Activated T-cell treated with anti-CD3 and anti-CD28 coated beads, Interleukin-2, amount 50 U/mL, for 24 hours (primary cell): ENCODE results near the gene LHX4.

Experiments used
- DNase-seq: peaks from one replicate; pipeline ENCODE4 v3.0.0-alpha.2; 2020
- H3K27ac Mint-ChIP-seq: 2 replicates; pipeline ENCODE4 v1.8.0; 2020; ENCODE audit warnings: mild to moderate bottlenecking, mixed read lengths
- H3K27me3 Mint-ChIP-seq: 2 replicates; pipeline ENCODE4 v1.8.0; 2020; ENCODE audit warnings: mixed read lengths
- H3K36me3 Mint-ChIP-seq: 2 replicates; pipeline ENCODE4 v1.8.0; 2020; ENCODE audit warnings: low read depth, mixed read lengths
- H3K4me1 Mint-ChIP-seq: 2 replicates; pipeline ENCODE4 v1.8.0; 2020; ENCODE audit warnings: low read depth, mixed read lengths
- H3K4me3 Mint-ChIP-seq: 2 replicates; pipeline ENCODE4 v1.8.0; 2020; ENCODE audit warnings: mild to moderate bottlenecking, moderate library complexity, mixed read lengths
- H3K9me3 Mint-ChIP-seq: 2 replicates; pipeline ENCODE4 v1.8.0; 2020; ENCODE audit warnings: mixed read lengths

Gene LHX4

DNA sequence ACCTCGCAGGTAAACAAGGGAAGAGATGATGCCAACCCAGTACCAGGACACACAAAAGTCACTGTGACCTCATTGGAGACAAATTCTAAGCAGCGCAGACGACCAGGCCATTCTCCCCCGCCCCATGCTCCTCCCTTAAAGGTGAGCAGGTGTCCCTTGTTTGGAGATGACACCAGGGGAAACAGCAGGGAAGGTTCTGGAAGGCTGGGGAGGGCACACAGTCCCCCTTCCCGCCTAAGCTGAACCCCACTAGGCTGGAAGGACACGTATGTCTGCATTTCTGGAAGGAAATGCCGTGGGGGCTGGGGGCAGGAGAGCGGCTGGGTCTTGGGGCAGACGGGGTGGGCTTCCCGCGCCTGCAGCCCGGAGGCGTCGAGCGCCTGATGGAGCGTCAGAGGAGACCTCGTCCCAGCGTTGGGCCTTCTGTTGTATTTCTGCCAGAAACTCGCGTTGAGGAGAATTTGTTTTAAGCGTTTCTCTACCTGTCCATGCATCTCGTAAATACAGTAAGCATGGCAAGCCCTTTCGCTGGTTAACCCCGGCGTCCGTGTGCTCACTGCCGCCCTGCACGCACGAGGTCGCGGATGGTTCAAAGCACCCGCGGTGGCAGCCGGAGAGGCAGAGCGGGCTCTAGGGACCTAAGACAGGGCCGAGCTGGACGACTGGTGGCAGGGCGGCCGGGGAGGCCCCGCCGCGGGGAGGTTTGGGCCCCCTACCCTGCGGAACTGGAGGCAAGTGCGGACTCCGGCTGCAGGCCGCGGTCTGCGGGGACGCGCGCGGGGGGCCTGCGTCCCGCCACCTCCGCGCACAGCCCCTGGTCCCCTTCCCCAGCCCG is 1.2 kb upstream of the LHX4 start:
- H3K27me3 Mint-ChIP-seq = peaks cover 82% of the 10 kb centered on the region
- peak overlapping the region; percentile 65 for H3K4me3 Mint-ChIP-seq
- peak; percentile 48 for DNase-seq
- H3K9me3 Mint-ChIP-seq = no peaks in the 10 kb centered on the region
- H3K27ac Mint-ChIP-seq = peak overlapping the region; percentile 33
- peaks cover 24% of the 10 kb centered on the region for H3K4me1 Mint-ChIP-seq
- H3K36me3 Mint-ChIP-seq = no peaks in the 10 kb centered on the region

DNA sequence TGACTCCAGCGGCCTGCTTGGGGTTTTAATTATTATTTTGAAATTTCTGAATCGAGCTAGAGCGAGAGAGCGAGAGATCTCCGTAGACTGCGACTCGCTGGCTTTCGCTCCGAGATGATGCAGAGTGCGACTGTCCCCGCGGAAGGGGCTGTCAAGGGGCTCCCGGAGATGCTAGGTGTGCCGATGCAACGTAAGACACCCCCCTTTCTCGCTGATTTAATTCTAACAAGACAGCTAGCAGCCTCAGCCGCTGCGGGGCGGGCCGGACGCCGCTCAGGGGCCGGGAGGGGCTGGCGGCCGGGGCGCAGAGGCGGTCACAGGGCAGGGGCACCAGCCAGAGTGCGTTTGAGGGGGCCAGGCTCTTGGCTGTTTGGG is 339 bp downstream of the LHX4 start:
- DNase-seq = peak; percentile 56
- no peaks in the 10 kb centered on the region for H3K9me3 Mint-ChIP-seq
- H3K27ac Mint-ChIP-seq = no peak overlapping the region
- H3K4me1 Mint-ChIP-seq = peaks cover 38% of the 10 kb centered on the region
- peak overlapping the region; percentile 73 for H3K4me3 Mint-ChIP-seq
- no peaks in the 10 kb centered on the region for H3K36me3 Mint-ChIP-seq
- H3K27me3 Mint-ChIP-seq = peaks cover 85% of the 10 kb centered on the region

- peaks cover 85% of the 10 kb centered on the region for H3K27me3 Mint-ChIP-seq
- peak; percentile 52 for DNase-seq
Observed at GRCh38 chr1:180230791-180231505, 884 bp downstream of the LHX4 start.

DNA sequence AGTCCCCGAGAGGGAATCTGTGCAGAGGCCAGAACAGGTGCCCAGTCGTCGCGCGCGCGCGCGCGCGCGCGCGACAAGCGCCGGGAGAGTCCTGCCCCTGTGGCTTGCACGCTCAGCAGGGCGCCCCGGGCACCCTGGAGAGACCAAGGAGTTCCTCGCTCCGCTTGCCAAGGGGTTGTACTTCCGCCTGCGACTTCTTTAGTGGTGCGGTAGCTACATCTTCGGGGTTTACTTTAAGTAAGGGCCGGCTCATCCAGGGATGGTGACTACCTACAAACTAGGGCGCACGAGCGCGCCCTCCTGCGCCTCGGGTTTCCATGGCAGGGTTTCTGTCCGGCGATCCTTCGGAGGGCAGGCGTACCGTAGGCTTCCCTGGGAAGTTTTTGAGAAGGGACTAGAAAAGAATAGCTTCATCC is 1.4 kb downstream of the LHX4 start:
- peaks cover 46% of the 10 kb centered on the region for H3K4me1 Mint-ChIP-seq
- no peaks in the 10 kb centered on the region for H3K9me3 Mint-ChIP-seq
- DNase-seq = peak; percentile 48
- peaks cover 87% of the 10 kb centered on the region for H3K27me3 Mint-ChIP-seq
- peak overlapping the region; percentile 73 for H3K4me3 Mint-ChIP-seq
- H3K27ac Mint-ChIP-seq = no peak overlapping the region
- H3K36me3 Mint-ChIP-seq = no peaks in the 10 kb centered on the region

More at GRCh38 chr1:180230791-180231505, 884 bp downstream of the LHX4 start:
- Mint-ChIP-seq H3K4me1 (peaks cover 43% of the 10 kb centered on the region), H3K36me3 (no peaks in the 10 kb centered on the region), H3K4me3 (peak overlapping the region; percentile 73), H3K9me3 (no peaks in the 10 kb centered on the region), H3K27ac (no peak overlapping the region)

DNA sequence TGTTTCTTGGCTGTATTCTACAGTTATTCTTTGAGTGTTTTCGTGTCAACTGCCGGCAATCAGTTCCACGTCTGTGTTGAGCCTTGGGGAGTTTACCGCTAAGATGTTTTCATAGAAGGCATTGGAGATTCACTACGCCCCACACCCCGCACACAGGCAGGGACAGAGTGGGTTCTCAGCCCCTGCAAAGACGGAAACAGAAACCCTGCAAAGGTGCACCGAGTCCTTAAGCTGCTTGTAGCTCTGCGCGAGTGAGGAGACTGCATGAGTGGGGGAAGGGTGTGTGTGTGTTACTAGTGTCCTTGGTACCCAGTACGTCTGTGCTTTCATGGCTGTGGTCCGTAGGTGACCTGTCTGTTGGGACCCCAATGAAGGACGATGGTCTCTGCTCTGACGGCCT is 1.9 kb downstream of the LHX4 start:
- Mint-ChIP-seq H3K9me3 (no peaks in the 10 kb centered on the region), H3K36me3 (no peaks in the 10 kb centered on the region), H3K27me3 (peaks cover 87% of the 10 kb centered on the region), H3K4me1 (peaks cover 48% of the 10 kb centered on the region), H3K4me3 (peak overlapping the region; percentile 73), H3K27ac (no peak overlapping the region)
- DNase-seq = peak; percentile 43

- peaks cover 48% of the 10 kb centered on the region for H3K4me1 Mint-ChIP-seq
- no peak overlapping the region for H3K4me3 Mint-ChIP-seq
- H3K27me3 Mint-ChIP-seq = peaks cover 90% of the 10 kb centered on the region
- no peak for DNase-seq
- no peaks in the 10 kb centered on the region for H3K9me3 Mint-ChIP-seq
- H3K36me3 Mint-ChIP-seq = no peaks in the 10 kb centered on the region
- no peak overlapping the region for H3K27ac Mint-ChIP-seq
Observed at GRCh38 chr1:180232521-180233043, 2.5 kb downstream of the LHX4 start.

DNA sequence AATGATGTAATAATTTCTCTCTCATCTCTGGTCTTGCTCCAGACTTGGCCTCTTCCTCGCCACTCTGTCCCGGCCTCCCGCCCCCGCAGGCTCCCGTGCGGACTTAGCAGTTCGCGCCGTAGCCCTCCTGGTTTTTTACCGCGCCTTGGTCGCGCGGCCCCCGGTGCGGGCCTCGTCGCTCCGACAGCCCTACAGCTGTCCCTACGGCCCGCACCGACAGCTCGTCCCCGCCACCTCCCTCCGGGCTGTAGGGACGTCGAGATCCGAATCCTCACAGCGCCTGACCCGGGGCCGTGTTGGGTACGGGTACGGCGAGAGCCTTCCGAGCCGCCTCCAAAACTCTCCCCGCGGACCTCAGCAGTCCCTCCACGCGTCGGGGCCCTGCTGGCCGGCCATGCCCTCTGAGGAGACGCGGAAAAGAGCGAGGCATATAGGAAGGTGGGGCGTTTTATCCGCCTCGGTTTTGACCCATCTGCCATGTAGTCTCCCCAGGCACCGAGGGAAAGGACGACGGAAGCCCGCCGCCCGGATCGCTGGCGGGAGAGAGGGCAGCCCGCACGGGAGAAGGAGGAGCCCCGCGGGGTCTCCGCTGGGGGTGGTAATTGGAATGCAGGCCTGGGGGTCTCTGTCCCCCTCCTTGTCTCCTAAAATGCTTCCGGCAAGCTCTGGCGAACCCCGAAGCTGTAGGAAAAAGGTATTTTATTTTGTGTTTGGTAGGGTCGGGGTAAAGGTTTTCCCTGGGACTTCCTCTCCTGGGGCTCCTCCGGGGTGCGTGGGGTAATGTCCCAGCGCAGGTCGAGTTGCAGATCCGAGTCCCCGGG is 3.3 kb downstream of the LHX4 start:
- no peaks in the 10 kb centered on the region for H3K9me3 Mint-ChIP-seq
- no peak overlapping the region for H3K4me3 Mint-ChIP-seq
- peak overlapping the region; percentile 14 for H3K27ac Mint-ChIP-seq
- peaks cover 50% of the 10 kb centered on the region for H3K4me1 Mint-ChIP-seq
- H3K27me3 Mint-ChIP-seq = peaks cover 90% of the 10 kb centered on the region
- no peaks in the 10 kb centered on the region for H3K36me3 Mint-ChIP-seq
- no peak for DNase-seq

GRCh38 chr1:180234369-180235076 is 4.5 kb downstream of the LHX4 start:
- Mint-ChIP-seq H3K9me3 (no peaks in the 10 kb centered on the region), H3K36me3 (no peaks in the 10 kb centered on the region), H3K27me3 (peaks cover 93% of the 10 kb centered on the region), H3K4me3 (peak overlapping the region; percentile 50), H3K4me1 (peaks cover 46% of the 10 kb centered on the region), H3K27ac (peak overlapping the region; percentile 59)
- DNase-seq = peak; percentile 49

DNA sequence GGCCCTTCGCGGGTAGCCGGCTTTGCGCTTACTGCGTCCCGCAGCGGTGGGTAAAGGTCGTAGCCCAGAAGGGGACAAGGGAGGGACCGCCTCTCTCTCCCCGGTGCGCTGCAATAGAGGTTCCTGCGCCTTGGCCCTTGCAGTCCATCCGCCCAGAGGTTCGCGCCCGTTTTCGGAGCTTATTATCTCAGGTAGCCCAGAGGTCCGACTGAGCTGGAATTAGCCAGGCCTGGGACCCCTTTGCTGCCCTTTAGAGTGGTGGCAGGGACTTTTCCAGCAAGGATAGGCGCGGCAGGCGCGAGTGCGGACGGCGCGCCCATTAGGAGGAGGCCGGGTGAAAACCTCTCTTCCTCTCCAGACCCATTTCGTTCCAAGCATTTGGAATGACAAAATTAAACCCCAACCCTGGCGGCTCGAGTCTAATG is 5.0 kb downstream of the LHX4 start:
- Mint-ChIP-seq H3K27me3 (peaks cover 98% of the 10 kb centered on the region), H3K36me3 (no peaks in the 10 kb centered on the region), H3K4me3 (peak overlapping the region; percentile 50), H3K27ac (no peak overlapping the region), H3K4me1 (peaks cover 46% of the 10 kb centered on the region), H3K9me3 (no peaks in the 10 kb centered on the region)
- no peak for DNase-seq

GRCh38 chr1:180235502-180236239 is 5.6 kb downstream of the LHX4 start:
- Mint-ChIP-seq H3K4me1 (peaks cover 46% of the 10 kb centered on the region), H3K36me3 (no peaks in the 10 kb centered on the region), H3K9me3 (no peaks in the 10 kb centered on the region), H3K4me3 (no peak overlapping the region), H3K27me3 (peaks cover 98% of the 10 kb centered on the region), H3K27ac (no peak overlapping the region)
- peak; percentile 27 for DNase-seq

DNA sequence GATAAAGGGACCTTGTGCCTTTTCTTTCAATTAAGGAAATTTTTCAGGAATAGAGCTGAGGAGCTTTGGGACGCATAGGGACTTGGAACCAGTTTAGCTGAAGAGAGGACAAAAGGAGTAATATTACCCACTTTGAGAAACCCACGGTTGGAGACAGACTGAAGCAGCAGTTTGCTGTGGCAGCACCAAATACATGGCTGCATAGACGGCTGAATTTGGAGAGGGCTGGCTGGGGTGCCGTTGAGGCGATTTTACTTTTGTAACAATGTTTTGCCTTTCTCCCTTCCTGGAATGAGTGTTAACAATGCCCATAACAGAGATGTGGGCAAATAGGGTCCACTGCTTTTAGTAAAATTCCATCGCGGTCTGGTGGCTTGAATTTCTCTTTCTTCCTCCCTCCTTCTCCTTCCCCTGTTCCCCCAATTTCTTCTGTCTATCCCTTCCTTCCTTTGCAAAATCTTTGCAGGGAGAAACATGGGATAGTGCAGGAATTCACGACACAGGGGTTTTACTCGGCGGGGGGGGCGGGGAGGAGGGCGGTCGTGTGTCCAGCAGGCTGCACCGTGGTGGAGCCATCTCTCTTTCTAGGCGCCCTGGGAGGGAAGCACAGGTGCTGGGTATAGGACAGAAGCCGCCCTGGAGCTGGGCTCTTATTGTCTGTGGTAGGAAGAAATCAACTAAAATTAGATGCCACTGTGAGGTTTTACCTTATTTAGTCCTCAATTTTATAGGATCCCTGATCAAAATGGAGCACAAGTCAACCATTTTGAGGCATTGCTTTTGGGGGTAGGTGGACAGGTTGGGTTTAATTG is 6.8 kb downstream of the LHX4 start:
- peaks cover 37% of the 10 kb centered on the region for H3K4me1 Mint-ChIP-seq
- no peak overlapping the region for H3K4me3 Mint-ChIP-seq
- DNase-seq = peak; percentile 20
- H3K36me3 Mint-ChIP-seq = no peaks in the 10 kb centered on the region
- H3K9me3 Mint-ChIP-seq = no peaks in the 10 kb centered on the region
- H3K27ac Mint-ChIP-seq = no peak overlapping the region
- peaks cover 95% of the 10 kb centered on the region for H3K27me3 Mint-ChIP-seq

DNA sequence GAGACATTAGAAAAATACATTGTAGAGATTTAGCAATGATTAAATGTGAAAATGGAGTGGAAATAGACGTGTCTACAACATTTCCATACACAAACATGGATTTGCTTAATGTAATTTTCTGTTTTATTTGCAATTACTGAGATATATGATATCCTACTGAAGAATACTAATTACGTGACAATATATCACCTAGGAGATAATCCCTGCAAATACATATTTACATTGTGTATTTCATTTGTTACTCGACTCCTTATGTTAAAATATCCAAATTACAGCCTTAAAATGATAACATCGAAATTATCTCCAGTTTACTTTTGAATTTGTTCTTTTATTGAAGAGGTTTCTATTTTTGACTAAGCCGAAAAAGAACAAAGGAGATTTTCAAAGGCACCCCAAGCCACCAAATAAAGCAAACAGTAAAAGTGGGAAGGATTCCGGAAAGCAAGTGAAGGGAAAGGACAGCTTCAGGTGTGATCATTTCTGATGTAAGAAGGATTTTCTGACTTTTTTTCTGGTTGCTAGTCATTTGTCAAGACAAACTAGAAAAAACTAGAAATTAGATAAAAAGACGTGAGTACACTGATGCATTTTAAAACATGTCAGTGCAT is 7.9 kb downstream of the LHX4 start:
- H3K27ac Mint-ChIP-seq = no peak overlapping the region
- H3K4me1 Mint-ChIP-seq = peaks cover 34% of the 10 kb centered on the region
- no peak for DNase-seq
- H3K9me3 Mint-ChIP-seq = no peaks in the 10 kb centered on the region
- H3K27me3 Mint-ChIP-seq = peaks cover 91% of the 10 kb centered on the region
- H3K4me3 Mint-ChIP-seq = no peak overlapping the region
- no peaks in the 10 kb centered on the region for H3K36me3 Mint-ChIP-seq
